IMR-90 (cell line): Measurements from ENCODE around the gene MBTPS2. TPM values are rescaled to one million over a fixed set of nuclear protein-coding genes. Genes with fewer than 3 reads are reported as not detected.

ENCODE experiments used
- ATAC-seq: fragments of 200-7000 bp; cut with Tn5 transposase; 2 replicates; pipeline ENCODE4 v1.9.1; 2020; ENCODE audit warnings: low read depth, mild to moderate bottlenecking, moderate library complexity
- BruUV-seq: library from RNA; stranded (reverse); fragments of 400-500 nt; replicated peaks from 2 replicates; lab custom pipeline; 2021; lab: Mats Ljungman, UMichigan
- CTCF ChIA-PET: fragments of 300-600 bp; formaldehyde crosslinking; extraction: SDS; loops from one replicate; lab custom pipeline; 2021; ENCODE audit warnings: antibody characterized with exemption; lab: Yijun Ruan, JAX
- POLR2A ChIA-PET: fragments of 300-600 bp; sonication (Branson Sonifier 250); formaldehyde crosslinking; loops from one replicate; lab custom pipeline; 2022; ENCODE audit warnings: antibody characterized with exemption; ENCODE audit not compliant: unreplicated experiment; lab: Charles Lee
- DNase-seq: peaks from one replicate; pipeline ENCODE4 v3.0.0; 2013
- H2AFZ ChIP-seq: replicated peaks from 2 replicates; pipeline ENCODE3; 2013; ENCODE audit warnings: low read length, mild to moderate bottlenecking; ENCODE audit not compliant: poor library complexity
- H2AK5ac ChIP-seq: 2 replicates; pipeline ENCODE4 v1.6.1; 2013; ENCODE audit warnings: low read depth, low read length, inconsistent platforms
- H2AK9ac ChIP-seq: replicated peaks from 2 replicates; pipeline ENCODE3; 2013; ENCODE audit warnings: mild to moderate bottlenecking, low read depth, low read length, moderate library complexity; ENCODE audit not compliant: poor library complexity
- H2BK120ac ChIP-seq: 2 replicates; pipeline ENCODE4 v1.6.1; 2013; ENCODE audit warnings: low read depth, low read length, inconsistent platforms
- H2BK15ac ChIP-seq: 3 replicates; pipeline ENCODE4 v1.6.1; 2013; ENCODE audit warnings: low read depth, low read length, inconsistent platforms
- H2BK20ac ChIP-seq: 2 replicates; pipeline ENCODE4 v1.6.1; 2013; ENCODE audit warnings: low read depth, mild to moderate bottlenecking, inconsistent platforms, low read length, moderate library complexity
- H2BK5ac ChIP-seq: 2 replicates; pipeline ENCODE4 v1.6.1; 2013; ENCODE audit warnings: mild to moderate bottlenecking, low read depth, low read length, inconsistent platforms; ENCODE audit not compliant: poor library complexity, severe bottlenecking
- H3K14ac ChIP-seq: replicated peaks from 2 replicates; pipeline ENCODE4 v1.6.1; 2013; ENCODE audit warnings: low read depth, low read length, inconsistent platforms
- H3K18ac ChIP-seq: 2 replicates; pipeline ENCODE4 v1.6.1; 2013; ENCODE audit warnings: low read depth, low read length, control low read depth
- H3K23ac ChIP-seq: 2 replicates; pipeline ENCODE4 v1.6.1; 2013; ENCODE audit warnings: low read depth, low read length, inconsistent platforms
- H3K27ac ChIP-seq: 2 replicates; pipeline ENCODE4 v1.5.1; 2013; ENCODE audit warnings: mild to moderate bottlenecking, control low read depth, low read length; ENCODE audit not compliant: insufficient read depth
- H3K27me3 ChIP-seq: 2 replicates; pipeline ENCODE4 v1.6.1; 2013; ENCODE audit warnings: low read length; ENCODE audit not compliant: control insufficient read depth, insufficient read depth
- H3K36me3 ChIP-seq: 2 replicates; pipeline ENCODE4 v1.6.1; 2013; ENCODE audit warnings: low read length, mixed read lengths; ENCODE audit not compliant: control insufficient read depth, insufficient read depth
- H3K4ac ChIP-seq: 2 replicates; pipeline ENCODE4 v1.6.1; 2013; ENCODE audit warnings: low read depth, low read length, inconsistent platforms
- H3K4me1 ChIP-seq: 2 replicates; pipeline ENCODE4 v1.6.1; 2013; ENCODE audit warnings: low read length, mixed read lengths; ENCODE audit not compliant: control insufficient read depth, insufficient read depth
- H3K4me2 ChIP-seq: 2 replicates; pipeline ENCODE4 v1.6.1; 2013; ENCODE audit warnings: low read depth, mild to moderate bottlenecking, control low read depth, low read length, moderate library complexity
- H3K4me3 ChIP-seq: 2 replicates; pipeline ENCODE4 v1.5.1; 2013; ENCODE audit warnings: low read depth, mild to moderate bottlenecking, control low read depth, low read length, moderate library complexity; ENCODE audit not compliant: insufficient read depth
- H3K56ac ChIP-seq: 2 replicates; pipeline ENCODE4 v1.6.1; 2013; ENCODE audit warnings: low read length, inconsistent platforms; ENCODE audit not compliant: insufficient read depth; ENCODE audit errors: extremely low read depth
- H3K79me1 ChIP-seq, 2 experiments: 2 replicates each; pipeline ENCODE4 v1.6.1; 2013; ENCODE audit warnings: low read length in 2 of 2, inconsistent platforms in 1 of 2, low read depth in 1 of 2
- H3K9ac ChIP-seq: 2 replicates; pipeline ENCODE4 v1.6.1; 2013; ENCODE audit warnings: low read depth, low read length, control low read depth
- H3K9me1 ChIP-seq: 2 replicates; pipeline ENCODE4 v1.6.1; 2013; ENCODE audit warnings: low read length, inconsistent platforms; ENCODE audit not compliant: insufficient read depth
- H3K9me3 ChIP-seq: 2 replicates; pipeline ENCODE4 v1.6.1; 2013; ENCODE audit warnings: low read length; ENCODE audit not compliant: control insufficient read depth, insufficient read depth
- H4K20me1 ChIP-seq: 2 replicates; pipeline ENCODE4 v1.6.1; 2013; ENCODE audit warnings: low read length, inconsistent platforms; ENCODE audit not compliant: insufficient read depth
- H4K5ac ChIP-seq: 2 replicates; pipeline ENCODE4 v1.6.1; 2013; ENCODE audit warnings: mild to moderate bottlenecking, low read depth, low read length, control low read depth
- H4K8ac ChIP-seq, 2 experiments: 2 replicates each; pipeline ENCODE4 v1.6.1; 2013; ENCODE audit warnings: low read depth in 2 of 2, low read length in 2 of 2, control low read depth in 1 of 2, inconsistent platforms in 1 of 2
- H4K91ac ChIP-seq: 2 replicates; pipeline ENCODE4 v1.6.1; 2013; ENCODE audit warnings: low read depth, low read length, inconsistent platforms; ENCODE audit not compliant: insufficient read depth
- BHLHE40 ChIP-seq: fragments of 150-350 bp; IDR thresholded peaks from 2 replicates; pipeline ENCODE4 v1.6.1; 2016; ENCODE audit warnings: mild to moderate bottlenecking, low read depth, low read length
- CEBPB ChIP-seq: IDR thresholded peaks from 2 replicates; pipeline ENCODE4 v1.6.1; 2012; ENCODE audit warnings: low read depth, low read length, improper control_type of control experiment
- CHD1 ChIP-seq: IDR thresholded peaks from 2 replicates; pipeline ENCODE4 v1.6.1; 2012; ENCODE audit warnings: low read depth, low read length, improper control_type of control experiment
- FOS ChIP-seq: fragments of 150-350 bp; IDR thresholded peaks from 2 replicates; pipeline ENCODE4 v1.6.1; 2016; ENCODE audit warnings: low read depth, low read length
- MAFK ChIP-seq: IDR thresholded peaks from 2 replicates; pipeline ENCODE4 v1.6.1; 2012; ENCODE audit warnings: low read depth, low read length, improper control_type of control experiment
- MAZ ChIP-seq: IDR thresholded peaks from 2 replicates; pipeline ENCODE4 v1.6.1; 2012; ENCODE audit warnings: low read depth, mild to moderate bottlenecking, low read length, improper control_type of control experiment, moderate library complexity, borderline replicate concordance
- MXI1 ChIP-seq: IDR thresholded peaks from 2 replicates; pipeline ENCODE4 v1.6.1; 2012; ENCODE audit warnings: low read depth, mild to moderate bottlenecking, low read length, moderate library complexity, borderline replicate concordance
- NFE2L2 ChIP-seq: fragments of 150-350 bp; IDR thresholded peaks from 2 replicates; pipeline ENCODE4 v1.6.1; 2016; ENCODE audit warnings: low read depth, mild to moderate bottlenecking, low read length
- POLR2A ChIP-seq: IDR thresholded peaks from 2 replicates; pipeline ENCODE4 v1.6.1; 2012; ENCODE audit warnings: mild to moderate bottlenecking, low read depth, low read length
- RAD21 ChIP-seq: IDR thresholded peaks from 2 replicates; pipeline ENCODE4 v1.6.1; 2012; ENCODE audit warnings: low read length, improper control_type of control experiment
- RCOR1 ChIP-seq: IDR thresholded peaks from 2 replicates; pipeline ENCODE4 v1.6.1; 2012; ENCODE audit warnings: mild to moderate bottlenecking, low read length, improper control_type of control experiment; ENCODE audit not compliant: insufficient replicate concordance
- RFX5 ChIP-seq: IDR thresholded peaks from 2 replicates; pipeline ENCODE4 v1.8.0; 2012; ENCODE audit warnings: low read depth, mild to moderate bottlenecking, low read length, moderate library complexity
- SMC3 ChIP-seq: fragments of 150-350 bp; IDR thresholded peaks from 2 replicates; pipeline ENCODE4 v1.6.1; 2016; ENCODE audit warnings: low read depth, mild to moderate bottlenecking, antibody characterized with exemption, low read length, moderate library complexity
- dilution Hi-C: fragments of 300-500 bp; cut with HindIII; formaldehyde crosslinking; loops from one replicate; pipeline ENCODE4 v1.14.3; 2018; ENCODE audit warnings: low sequenced_read_pairs; ENCODE audit not compliant: unreplicated experiment
- in situ Hi-C: fragments of 300-500 bp; cut with MboI; formaldehyde crosslinking; loops from 3 replicates; pipeline ENCODE4 v1.14.3; 2019; ENCODE audit warnings: low sequenced_read_pairs, inconsistent platforms, mixed read lengths
- intact Hi-C: fragments of 100-400 bp; cut with micrococcal nuclease; formaldehyde crosslinking; loops from 2 replicates; pipeline ENCODE4 v1.10.0; 2022
- polyA plus RNA-seq, 3 experiments: library from polyadenylated mRNA; depleted of rRNA; stranded (reverse); fragments of >200 nt; gene quantifications; 2 replicates each; pipeline ENCODE4 v1.2.3, GENCODE V29; 2012; ENCODE audit warnings: low replicate concordance in 1 of 3
- total RNA-seq: library from RNA; depleted of rRNA; stranded (reverse); fragments of >200 nt; gene quantifications from 2 replicates; pipeline ENCODE4 v1.2.3, GENCODE V29; 2012
- TF ChIP-seq, protein P1 (sequence below): fragments of 150-350 bp; IDR thresholded peaks from 2 replicates; pipeline ENCODE4 v1.6.1; 2016; ENCODE audit warnings: low read depth, mild to moderate bottlenecking, low read length, moderate library complexity, borderline replicate concordance
- TF ChIP-seq, protein P2 (sequence below): fragments of 150-350 bp; IDR thresholded peaks from 2 replicates; pipeline ENCODE4 v1.6.1; 2017; ENCODE audit warnings: mild to moderate bottlenecking, antibody characterized with exemption, low read length, low read depth
- TF ChIP-seq, protein P3 (sequence below): conservative IDR thresholded peaks from 2 replicates; pipeline ENCODE4 v1.5.1; 2012; ENCODE audit warnings: mild to moderate bottlenecking, low read depth, low read length, improper control_type of control experiment

MBTPS2 gene
- total and polyA plus RNA-seq, 2 of the 4 experiments (the other 2 are of a cell fraction) = 4.7 to 12.4 TPM

DNA sequence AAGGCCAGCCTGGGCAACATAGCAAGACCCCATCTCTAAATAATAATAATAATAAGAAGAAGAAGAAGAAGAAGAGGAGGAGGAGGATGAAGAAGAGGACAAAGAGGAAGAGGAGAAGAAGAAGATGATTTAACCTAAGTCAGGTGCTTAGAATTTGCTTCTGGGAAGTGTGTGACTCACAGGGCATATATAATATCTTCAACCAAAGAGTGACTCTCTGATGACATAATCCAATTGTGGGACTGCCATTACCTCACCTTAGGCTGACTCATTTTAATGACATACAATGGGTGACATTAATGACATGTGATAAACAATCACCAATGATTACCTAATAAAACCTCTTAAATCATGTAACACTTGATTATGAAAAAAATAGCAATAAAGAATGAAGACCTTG lies 32.7 kb upstream of the MBTPS2 start:
- no peaks in the 10 kb centered on the region for H3K4me1 ChIP-seq
- H4K91ac ChIP-seq = no peak overlapping the region
- no peak overlapping the region for H4K5ac ChIP-seq
- no peak overlapping the region for H2BK20ac ChIP-seq
- H3K14ac ChIP-seq = no peak overlapping the region
- no peak overlapping the region for H4K8ac ChIP-seq
- H3K79me1 ChIP-seq = no peaks in the 10 kb centered on the region
- H3K9ac ChIP-seq = no peak overlapping the region
- no peak overlapping the region for H3K4ac ChIP-seq
- ATAC-seq (no peak), DNase-seq (peak; percentile 1)
- H3K56ac ChIP-seq = no peak overlapping the region
- H3K9me1 ChIP-seq = no peaks in the 10 kb centered on the region
- no peak for TF ChIP-seq CEBPB
- TF ChIP-seq MAFK = no peak
- no peak for TF ChIP-seq FOS
- TF ChIP-seq SMC3 = no peak
- TF ChIP-seq, protein P1, sequence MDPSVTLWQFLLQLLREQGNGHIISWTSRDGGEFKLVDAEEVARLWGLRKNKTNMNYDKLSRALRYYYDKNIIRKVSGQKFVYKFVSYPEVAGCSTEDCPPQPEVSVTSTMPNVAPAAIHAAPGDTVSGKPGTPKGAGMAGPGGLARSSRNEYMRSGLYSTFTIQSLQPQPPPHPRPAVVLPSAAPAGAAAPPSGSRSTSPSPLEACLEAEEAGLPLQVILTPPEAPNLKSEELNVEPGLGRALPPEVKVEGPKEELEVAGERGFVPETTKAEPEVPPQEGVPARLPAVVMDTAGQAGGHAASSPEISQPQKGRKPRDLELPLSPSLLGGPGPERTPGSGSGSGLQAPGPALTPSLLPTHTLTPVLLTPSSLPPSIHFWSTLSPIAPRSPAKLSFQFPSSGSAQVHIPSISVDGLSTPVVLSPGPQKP = no peak
- TF ChIP-seq RAD21 = no peak
- TF ChIP-seq CHD1 = no peak
- TF ChIP-seq, protein P2, sequence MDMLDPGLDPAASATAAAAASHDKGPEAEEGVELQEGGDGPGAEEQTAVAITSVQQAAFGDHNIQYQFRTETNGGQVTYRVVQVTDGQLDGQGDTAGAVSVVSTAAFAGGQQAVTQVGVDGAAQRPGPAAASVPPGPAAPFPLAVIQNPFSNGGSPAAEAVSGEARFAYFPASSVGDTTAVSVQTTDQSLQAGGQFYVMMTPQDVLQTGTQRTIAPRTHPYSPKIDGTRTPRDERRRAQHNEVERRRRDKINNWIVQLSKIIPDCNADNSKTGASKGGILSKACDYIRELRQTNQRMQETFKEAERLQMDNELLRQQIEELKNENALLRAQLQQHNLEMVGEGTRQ = no peak
- no peak for TF ChIP-seq NFE2L2
- no peak for TF ChIP-seq RFX5
- TF ChIP-seq RCOR1 = no peak
- TF ChIP-seq, protein P3, sequence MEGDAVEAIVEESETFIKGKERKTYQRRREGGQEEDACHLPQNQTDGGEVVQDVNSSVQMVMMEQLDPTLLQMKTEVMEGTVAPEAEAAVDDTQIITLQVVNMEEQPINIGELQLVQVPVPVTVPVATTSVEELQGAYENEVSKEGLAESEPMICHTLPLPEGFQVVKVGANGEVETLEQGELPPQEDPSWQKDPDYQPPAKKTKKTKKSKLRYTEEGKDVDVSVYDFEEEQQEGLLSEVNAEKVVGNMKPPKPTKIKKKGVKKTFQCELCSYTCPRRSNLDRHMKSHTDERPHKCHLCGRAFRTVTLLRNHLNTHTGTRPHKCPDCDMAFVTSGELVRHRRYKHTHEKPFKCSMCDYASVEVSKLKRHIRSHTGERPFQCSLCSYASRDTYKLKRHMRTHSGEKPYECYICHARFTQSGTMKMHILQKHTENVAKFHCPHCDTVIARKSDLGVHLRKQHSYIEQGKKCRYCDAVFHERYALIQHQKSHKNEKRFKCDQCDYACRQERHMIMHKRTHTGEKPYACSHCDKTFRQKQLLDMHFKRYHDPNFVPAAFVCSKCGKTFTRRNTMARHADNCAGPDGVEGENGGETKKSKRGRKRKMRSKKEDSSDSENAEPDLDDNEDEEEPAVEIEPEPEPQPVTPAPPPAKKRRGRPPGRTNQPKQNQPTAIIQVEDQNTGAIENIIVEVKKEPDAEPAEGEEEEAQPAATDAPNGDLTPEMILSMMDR = no peak
- no peak for TF ChIP-seq MXI1
- TF ChIP-seq MAZ = no peak
- no peak for TF ChIP-seq POLR2A
- no peak for TF ChIP-seq BHLHE40
- H2AK5ac ChIP-seq = no peak overlapping the region
- H3K9me3 ChIP-seq = no peaks in the 10 kb centered on the region
- in situ Hi-C loops (no loop called here), intact Hi-C loops (no loop called here), dilution Hi-C loops (no loop called here)
- no peak overlapping the region for H2BK5ac ChIP-seq
- H2AFZ ChIP-seq = no peak overlapping the region
- H2BK120ac ChIP-seq = no peak overlapping the region
- POLR2A ChIA-PET = no interaction called here
- no TSS peak for BruUV-seq
- no peak overlapping the region for H2AK9ac ChIP-seq
- no peak overlapping the region for H3K27ac ChIP-seq
- peaks cover 7% of the 10 kb centered on the region; the same call in 1 of the 2 replicates for H3K27me3 ChIP-seq
- no peaks in the 10 kb centered on the region for H3K36me3 ChIP-seq
- H3K4me3 ChIP-seq = no peak overlapping the region
- H3K4me2 ChIP-seq = no peak overlapping the region
- H2BK15ac ChIP-seq = no peak overlapping the region
- CTCF ChIA-PET = no interaction called here
- no peaks in the 10 kb centered on the region for H4K20me1 ChIP-seq
- no peak overlapping the region for H3K23ac ChIP-seq
- no peak overlapping the region for H3K18ac ChIP-seq
